H1 (cell line): ENCODE results near the gene DPM3. TPM values are rescaled to one million over a fixed set of nuclear protein-coding genes. Genes with fewer than 3 reads are reported as not detected.

Experiments
- CTCF ChIA-PET: fragments of 300-600 bp; sonication (Branson Sonifier 250); formaldehyde crosslinking; loops from one replicate; lab custom pipeline; 2021; ENCODE audit not compliant: partially characterized antibody; lab: Charles Lee
- POLR2A ChIA-PET: fragments of 300-600 bp; sonication (Branson Sonifier 250); formaldehyde crosslinking; loops from one replicate; lab custom pipeline; 2021; ENCODE audit warnings: inconsistent platforms; ENCODE audit not compliant: partially characterized antibody; lab: Charles Lee
- DNase-seq, 2 experiments: peaks; one replicate each; pipeline versions ENCODE4 v3.0.0 to v3.0.0-alpha.2; 2010 to 2022; ENCODE audit warnings: low spot score in 2 of 2, low read depth in 1 of 2, mixed read lengths in 1 of 2
- FAIRE-seq: peaks from 2 replicates; lab custom pipeline; 2011; peaks lifted over from hg19 to GRCh38; lab: Jason Lieb, UNC
- H2AFZ ChIP-seq: 2 replicates; pipeline ENCODE4 v1.8.1; 2012; ENCODE audit warnings: low read length, inconsistent platforms
- H2AK5ac ChIP-seq: 2 replicates; pipeline ENCODE4 v1.6.1; 2013; ENCODE audit warnings: low read depth, low read length
- H2BK120ac ChIP-seq: replicated peaks from 2 replicates; pipeline ENCODE3; 2013; ENCODE audit warnings: low read depth, low read length, inconsistent platforms
- H2BK12ac ChIP-seq: 2 replicates; pipeline ENCODE4 v1.6.1; 2013; ENCODE audit warnings: low read depth, low read length
- H2BK15ac ChIP-seq: 2 replicates; pipeline ENCODE4 v1.6.1; 2013; ENCODE audit warnings: low read length
- H2BK20ac ChIP-seq: 2 replicates; pipeline ENCODE4 v1.6.1; 2013; ENCODE audit warnings: low read length
- H2BK5ac ChIP-seq: 2 replicates; pipeline ENCODE4 v1.6.1; 2013; ENCODE audit warnings: low read depth, low read length
- H3K14ac ChIP-seq: 2 replicates; pipeline ENCODE4 v1.6.1; 2013; ENCODE audit warnings: inconsistent platforms; ENCODE audit not compliant: insufficient read length
- H3K18ac ChIP-seq: 2 replicates; pipeline ENCODE4 v1.6.1; 2013; ENCODE audit warnings: low read length; ENCODE audit errors: extremely low read depth
- H3K23ac ChIP-seq: 2 replicates; pipeline ENCODE4 v1.6.1; 2013; ENCODE audit warnings: inconsistent platforms; ENCODE audit not compliant: insufficient read length
- H3K23me2 ChIP-seq: 2 replicates; pipeline ENCODE4 v1.6.1; 2013; ENCODE audit warnings: low read depth, low read length
- H3K27ac ChIP-seq: 2 replicates; pipeline ENCODE4 v1.6.1; 2011; ENCODE audit warnings: low read depth, low read length, inconsistent platforms
- H3K27me3 ChIP-seq, 4 experiments: replicated peaks in 1 of 4; 1 replicate in 1 of 4; 2 replicates in 3 of 4; pipeline versions ENCODE4 v1.6.1 to v1.8.1; 2011 to 2013; ENCODE audit warnings: low read length in 3 of 4, mild to moderate bottlenecking in 3 of 4, inconsistent platforms in 2 of 4, mixed read lengths in 2 of 4, moderate library complexity in 1 of 4; ENCODE audit not compliant: control insufficient read depth in 3 of 4, insufficient read depth in 3 of 4; ENCODE audit errors: extremely low read depth in 1 of 4
- H3K36me3 ChIP-seq, 4 experiments: 2 replicates each; pipeline versions ENCODE4 v1.6.1 to v1.8.1; 2011 to 2013; ENCODE audit warnings: mild to moderate bottlenecking in 4 of 4, low read length in 3 of 4, moderate library complexity in 2 of 4, control low read depth in 1 of 4, inconsistent platforms in 1 of 4; ENCODE audit not compliant: insufficient read depth in 4 of 4, control insufficient read depth in 2 of 4
- H3K4ac ChIP-seq: replicated peaks from 2 replicates; pipeline ENCODE3; 2013; ENCODE audit warnings: low read length, low read depth, mixed read lengths, inconsistent platforms; ENCODE audit not compliant: insufficient read length
- H3K4me1 ChIP-seq, 4 experiments: replicated peaks in 1 of 4; 1 replicate in 1 of 4; 2 replicates in 3 of 4; pipeline versions ENCODE4 v1.6.1 to v1.8.1; 2011 to 2013; ENCODE audit warnings: low read length in 3 of 4, inconsistent platforms in 2 of 4, mixed read lengths in 1 of 4; ENCODE audit not compliant: insufficient read depth in 4 of 4, control insufficient read depth in 3 of 4
- H3K4me2 ChIP-seq, 2 experiments: 2 replicates each; pipeline versions ENCODE4 v1.6.1 to v1.8.1; 2011 to 2013; ENCODE audit warnings: low read depth in 2 of 2, low read length in 2 of 2, control low read depth in 1 of 2, inconsistent platforms in 1 of 2, mild to moderate bottlenecking in 1 of 2; ENCODE audit not compliant: insufficient read depth in 1 of 2
- H3K4me3 ChIP-seq, 4 experiments: fragments of 200-600, 300-600 bp in 1 of 4; sonication (generic), shearing (Covaris generic), sonication (Bioruptor Twin) in 1 of 4; 2 replicates each; pipeline versions ENCODE4 v1.5.1 to v1.8.1; 2011 to 2016; ENCODE audit warnings: low read length in 4 of 4, low read depth in 3 of 4, control low read depth in 2 of 4, inconsistent platforms in 2 of 4, mild to moderate bottlenecking in 2 of 4, mixed read lengths in 1 of 4, moderate library complexity in 1 of 4; ENCODE audit not compliant: insufficient read depth in 2 of 4; ENCODE audit errors: extremely low read depth in 1 of 4
- H3K56ac ChIP-seq: replicated peaks from 2 replicates; pipeline ENCODE3; 2013; ENCODE audit warnings: low read depth, mild to moderate bottlenecking, mixed read lengths, low read length, inconsistent platforms; ENCODE audit not compliant: insufficient read length
- H3K79me1 ChIP-seq: 2 replicates; pipeline ENCODE4 v1.6.1; 2013; ENCODE audit warnings: low read depth, low read length, control low read depth
- H3K79me2 ChIP-seq, 2 experiments: 2 replicates each; pipeline versions ENCODE4 v1.6.1 to v1.8.1; 2012 to 2013; ENCODE audit warnings: low read length in 2 of 2, mild to moderate bottlenecking in 2 of 2, inconsistent platforms in 1 of 2; ENCODE audit not compliant: insufficient read depth in 2 of 2, control insufficient read depth in 1 of 2
- H3K9ac ChIP-seq, 4 experiments: replicated peaks in 1 of 4; 1 replicate in 1 of 4; 2 replicates in 3 of 4; pipeline versions ENCODE4 v1.6.1 to v1.8.1; 2011 to 2013; ENCODE audit warnings: low read depth in 3 of 4, low read length in 3 of 4, control low read depth in 2 of 4, mild to moderate bottlenecking in 2 of 4, moderate library complexity in 2 of 4, inconsistent platforms in 1 of 4; ENCODE audit errors: extremely low read depth in 1 of 4
- H3K9me3 ChIP-seq, 2 experiments: 2 replicates each; pipeline versions ENCODE4 v1.6.1 to v1.8.1; 2012 to 2013; ENCODE audit warnings: mild to moderate bottlenecking in 2 of 2, moderate library complexity in 2 of 2, control low read depth in 1 of 2, inconsistent platforms in 1 of 2, low read depth in 1 of 2, low read length in 1 of 2, mixed read lengths in 1 of 2; ENCODE audit not compliant: insufficient read depth in 2 of 2
- H4K20me1 ChIP-seq, 2 experiments: replicated peaks in 1 of 2; 2 replicates each; pipeline versions ENCODE3 to v1.8.1; 2011 to 2013; ENCODE audit warnings: inconsistent platforms in 2 of 2, low read length in 2 of 2, mild to moderate bottlenecking in 1 of 2; ENCODE audit not compliant: insufficient read depth in 2 of 2, control insufficient read depth in 1 of 2
- H4K5ac ChIP-seq: 2 replicates; pipeline ENCODE4 v1.6.1; 2013; ENCODE audit warnings: low read length, low read depth, mixed read lengths, inconsistent platforms; ENCODE audit not compliant: insufficient read length
- H4K8ac ChIP-seq: 2 replicates; pipeline ENCODE4 v1.8.0; 2013; ENCODE audit warnings: mild to moderate bottlenecking, moderate library complexity, low read length, inconsistent platforms; ENCODE audit not compliant: insufficient read depth; ENCODE audit errors: extremely low read depth
- H4K91ac ChIP-seq: replicated peaks from 2 replicates; pipeline ENCODE3; 2013; ENCODE audit warnings: low read length, mixed read lengths, inconsistent platforms; ENCODE audit not compliant: insufficient read length
- EGR1 ChIP-seq: IDR thresholded peaks from 2 replicates; pipeline ENCODE4 v1.6.1; 2011; ENCODE audit warnings: low read depth, low read length, borderline replicate concordance
- EZH2 ChIP-seq: fragments of 200-600 bp; sonication (generic); IDR thresholded peaks from 2 replicates; pipeline ENCODE4 v1.7.1; 2012; ENCODE audit warnings: low read depth, mild to moderate bottlenecking, moderate library complexity, low read length, inconsistent platforms; ENCODE audit not compliant: severe bottlenecking
- JUND ChIP-seq: IDR thresholded peaks from 2 replicates; pipeline ENCODE4 v1.6.1; 2011; ENCODE audit warnings: mild to moderate bottlenecking, improper control_type of control experiment, low read length
- KDM1A ChIP-seq: fragments of 200-600, 300-600 bp; sonication (generic); IDR thresholded peaks from 2 replicates; pipeline ENCODE4 v1.7.1; 2016; ENCODE audit warnings: mild to moderate bottlenecking, low read length, borderline replicate concordance
- KDM5A ChIP-seq: fragments of 200-600 bp; IDR thresholded peaks from 2 replicates; pipeline ENCODE4 v1.7.1; 2012; ENCODE audit warnings: mild to moderate bottlenecking, low read length, inconsistent platforms, mixed read lengths
- MAFK ChIP-seq: IDR thresholded peaks from 2 replicates; pipeline ENCODE4 v1.6.1; 2012; ENCODE audit warnings: low read depth, mild to moderate bottlenecking, improper control_type of control experiment, low read length
- RBBP5 ChIP-seq: IDR thresholded peaks from 2 replicates; pipeline ENCODE4 v1.7.1; 2012; ENCODE audit warnings: low read depth, mild to moderate bottlenecking, inconsistent platforms, low read length, moderate library complexity, borderline replicate concordance
- RNF2 ChIP-seq: fragments of 200-900, 300-1000 bp; sonication (generic); IDR thresholded peaks from 2 replicates; pipeline ENCODE4 v1.7.1; 2016; ENCODE audit warnings: borderline replicate concordance, low read depth, mild to moderate bottlenecking, antibody characterized with exemption, low read length; ENCODE audit not compliant: poor library complexity, severe bottlenecking; ENCODE audit errors: missing control alignments
- TBP ChIP-seq: IDR thresholded peaks from 2 replicates; pipeline ENCODE4 v1.6.1; 2011; ENCODE audit warnings: low read depth, low read length, improper control_type of control experiment
- TCF12 ChIP-seq: IDR thresholded peaks from 2 replicates; pipeline ENCODE4 v1.6.1; 2011; ENCODE audit warnings: low read depth, mild to moderate bottlenecking, low read length
- TEAD4 ChIP-seq: IDR thresholded peaks from 2 replicates; pipeline ENCODE4 v1.6.1; 2012; ENCODE audit warnings: low read depth, low read length, inconsistent platforms, mixed read lengths
- whole genome bisulfite sequencing, 2 experiments: shearing (Covaris generic) in 1 of 2; methylation state at CpG; one replicate each; pipeline versions ENCODE4 v1.1.6 to v1.1.7; 2013 to 2015; ENCODE audit warnings: low lambda C conversion rate in 2 of 2, mixed read lengths in 2 of 2, inconsistent platforms in 1 of 2, low coverage in 1 of 2, missing lambda C conversion rate in 1 of 2; ENCODE audit not compliant: insufficient replicate concordance in 2 of 2, insufficient coverage in 1 of 2, insufficient read length in 1 of 2; ENCODE audit errors: extremely low coverage in 1 of 2, missing lambda C conversion rate in 1 of 2; 5-methylcytosine and 5-hydroxymethylcytosine counted together
- polyA plus RNA-seq, 7 experiments: library from polyadenylated mRNA; depleted of rRNA in 3 of 7; stranded (reverse) in 5 of 7; unstranded in 2 of 7; fragments of >200 nt in 5 of 7; fragments of 200-250 nt in 2 of 7; gene quantifications; 1 replicate in 5 of 7; 2 replicates in 1 of 7; 4 replicates in 1 of 7; pipeline versions ENCODE4 v1.2.1 to v1.2.3, GENCODE V29; 2011 to 2013; ENCODE audit warnings: missing spikeins in 2 of 7, mixed read lengths in 2 of 7
- total RNA-seq: library from RNA; stranded (reverse); fragmentation: NEBNext Ultra II Directional; extraction: Animal tissue kit (Norgen Biotek cat#: 25700); gene quantifications from 2 replicates; pipeline ENCODE4 v1.2.1, GENCODE V29; 2021
- TF ChIP-seq, protein P1 (sequence below): IDR thresholded peaks from 2 replicates; pipeline ENCODE4 v1.6.1; 2011; ENCODE audit warnings: low read length, improper control_type of control experiment

Gene DPM3
- total and polyA plus RNA-seq, 2 of the 8 experiments (the other 6 are each of a cell fraction or from before 2014, with no cell fraction given), result 44.8 to 227 TPM

DNA sequence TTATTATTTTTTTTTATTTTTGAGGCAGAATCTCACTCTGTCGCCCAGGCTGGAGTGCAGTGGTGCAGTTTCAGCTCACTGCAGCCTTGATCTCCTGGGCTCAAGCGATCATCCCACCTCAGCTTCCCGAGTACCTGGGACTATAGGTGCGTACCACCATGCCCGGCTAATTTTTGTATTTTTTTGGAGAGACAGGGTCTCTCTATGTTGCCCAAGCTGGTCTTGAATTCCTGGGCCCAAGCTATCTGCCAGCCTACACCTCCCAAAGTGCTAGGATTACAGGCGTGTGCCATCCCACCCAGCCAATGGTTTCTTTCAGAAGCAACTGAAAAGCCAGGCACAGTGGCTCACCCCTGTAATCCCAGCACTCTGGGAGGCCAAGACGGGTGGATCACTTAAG lies 30.5 kb upstream of the DPM3 start:
- ChIA-PET POLR2A (interaction anchor here (20.5 kb wide), 1 partner anchor 30 kb away, joined by 512 read pairs; the partner anchor contains the start of genes MTX1 and THBS3), CTCF (interaction anchor here (2.1 to 12.4 kb wide), 5 partner anchors 37 to 110 kb away, joined by 7 to 215 read pairs (median 101); partner anchors contain the start of genes DPM3, EFNA1 and SLC50A1)
- H3K56ac ChIP-seq, result no peak overlapping the region
- no peak overlapping the region for H3K4me3 ChIP-seq
- no peak overlapping the region for H4K8ac ChIP-seq
- H2BK12ac ChIP-seq, result no peak overlapping the region
- no peak overlapping the region for H4K91ac ChIP-seq
- WGBS, 2 experiments, result 93% methylated on average over 7 of the region's 7 CpGs; no CpG with 5 or more reads in 1 of the 2 experiments
- H3K18ac ChIP-seq, result no peak overlapping the region
- H3K4me1 ChIP-seq, result peaks cover 3 to 30% (median 17%) of the 10 kb centered on the region in 4 experiments
- no peak overlapping the region for H2BK20ac ChIP-seq
- FAIRE-seq (no peak), DNase-seq (no peak)
- H3K4ac ChIP-seq, result no peak overlapping the region
- H3K23ac ChIP-seq, result no peak overlapping the region
- H2AFZ ChIP-seq, result no peak overlapping the region
- no peak overlapping the region for H3K27ac ChIP-seq
- peaks cover 0 to 10% (median 7%) of the 10 kb centered on the region in 4 experiments; a peak in 5 of 8 replicates for H3K36me3 ChIP-seq
- no peaks in the 10 kb centered on the region for H3K27me3 ChIP-seq
- H3K79me1 ChIP-seq, result no peaks in the 10 kb centered on the region; the same call in 1 of the 2 replicates
- H2BK5ac ChIP-seq, result no peak overlapping the region
- no peak overlapping the region for H2BK15ac ChIP-seq
- H2BK120ac ChIP-seq, result no peak overlapping the region
- H3K9me3 ChIP-seq, result no peaks in the 10 kb centered on the region
- H4K20me1 ChIP-seq, result peaks cover 2 to 3% of the 10 kb centered on the region in 2 experiments
- no peak overlapping the region for H4K5ac ChIP-seq
- peaks cover 0 to 16% of the 10 kb centered on the region in 2 experiments; a peak in 2 of 4 replicates for H3K79me2 ChIP-seq
- H3K9ac ChIP-seq, result no peak overlapping the region
- H3K14ac ChIP-seq, result no peak overlapping the region
- H2AK5ac ChIP-seq, result no peak overlapping the region
- no peak overlapping the region for H3K4me2 ChIP-seq
- H3K23me2 ChIP-seq, result peaks cover 21% of the 10 kb centered on the region
- TF ChIP-seq RNF2, result no peak
- TF ChIP-seq KDM5A, result no peak
- TF ChIP-seq, protein P1, sequence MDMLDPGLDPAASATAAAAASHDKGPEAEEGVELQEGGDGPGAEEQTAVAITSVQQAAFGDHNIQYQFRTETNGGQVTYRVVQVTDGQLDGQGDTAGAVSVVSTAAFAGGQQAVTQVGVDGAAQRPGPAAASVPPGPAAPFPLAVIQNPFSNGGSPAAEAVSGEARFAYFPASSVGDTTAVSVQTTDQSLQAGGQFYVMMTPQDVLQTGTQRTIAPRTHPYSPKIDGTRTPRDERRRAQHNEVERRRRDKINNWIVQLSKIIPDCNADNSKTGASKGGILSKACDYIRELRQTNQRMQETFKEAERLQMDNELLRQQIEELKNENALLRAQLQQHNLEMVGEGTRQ, result no peak
- no peak for TF ChIP-seq TEAD4
- no peak for TF ChIP-seq RBBP5
- no peak for TF ChIP-seq JUND
- TF ChIP-seq EGR1, result no peak
- TF ChIP-seq TCF12, result no peak
- no peak for TF ChIP-seq MAFK
- TF ChIP-seq KDM1A, result no peak
- no peak for TF ChIP-seq TBP
- TF ChIP-seq EZH2, result no peak
